HCT116 (cell line): ENCODE measurements around the gene PRR35. TPM values are rescaled to one million over a fixed set of nuclear protein-coding genes. Genes with fewer than 3 reads are reported as not detected.

ENCODE experiments used
- ATAC-seq: fragments of 200-7000 bp; cut with Tn5 transposase; 2 replicates; pipeline ENCODE4 v1.9.1; 2020; ENCODE audit warnings: mild to moderate bottlenecking, moderate library complexity
- BruUV-seq: library from RNA; stranded (reverse); fragments of 400-500 nt; replicated peaks from 2 replicates; lab custom pipeline; 2021; lab: Mats Ljungman, UMichigan
- CTCF ChIA-PET: fragments of 300-600 bp; sonication (Branson Sonifier 250); formaldehyde crosslinking; loops from one replicate; lab custom pipeline; 2021; ENCODE audit warnings: antibody characterized with exemption; lab: Charles Lee
- POLR2A ChIA-PET: fragments of 300-600, 350-600 bp; sonication (Branson Sonifier 250); formaldehyde crosslinking; loops from one replicate; lab custom pipeline; 2021; ENCODE audit warnings: antibody characterized with exemption; lab: Charles Lee
- RAD21 ChIA-PET, 2 experiments: fragments of 300-600 bp; sonication (Branson Sonifier 250); formaldehyde crosslinking; loops; one replicate each; lab custom pipeline; 2023; ENCODE audit warnings: low total read pairs in 2 of 2; ENCODE audit not compliant: uncharacterized antibody in 2 of 2, unreplicated experiment in 2 of 2, low non-redundant PET in 1 of 2; lab: Charles Lee
- DNase-seq: peaks from one replicate; pipeline ENCODE4 v3.0.0-alpha.2; 2010; ENCODE audit warnings: low read depth, low spot score
- H2AFZ ChIP-seq: fragments of 200-600 bp; shearing (Covaris generic), sonication (generic); 2 replicates; pipeline ENCODE4 v1.6.1; 2017; ENCODE audit warnings: low read depth, mixed run types, mixed read lengths, antibody characterized with exemption, low read length; ENCODE audit not compliant: poor library complexity, severe bottlenecking
- H3K27ac ChIP-seq: 2 replicates; pipeline ENCODE4 v1.5.1; 2012; ENCODE audit warnings: low read depth, low read length
- H3K27me3 ChIP-seq: fragments of 200-600 bp; sonication (generic); 2 replicates; pipeline ENCODE4 v1.6.1; 2016; ENCODE audit warnings: mixed run types, low read length, mixed read lengths; ENCODE audit not compliant: insufficient read depth
- H3K36me3 ChIP-seq, 2 experiments: fragments of 200-500 bp in 1 of 2; fragments of 200-600 bp in 1 of 2; sonication (Bioruptor generic) in 1 of 2; sonication (generic) in 1 of 2; 2 replicates each; pipeline versions ENCODE4 v1.5.1 to v1.6.1; 2014 to 2016; ENCODE audit warnings: low read length in 2 of 2, inconsistent platforms in 1 of 2, mixed read lengths in 1 of 2, mixed run types in 1 of 2; ENCODE audit not compliant: insufficient read depth in 2 of 2, control insufficient read depth in 1 of 2
- H3K4me1 ChIP-seq, 2 experiments: fragments of 200-600 bp in 1 of 2; sonication (generic) in 1 of 2; 2 replicates each; pipeline versions ENCODE4 v1.5.1 to v1.6.1; 2012 to 2017; ENCODE audit warnings: low read length in 2 of 2, inconsistent platforms in 1 of 2, mild to moderate bottlenecking in 1 of 2, mixed read lengths in 1 of 2, mixed run types in 1 of 2, moderate library complexity in 1 of 2; ENCODE audit not compliant: insufficient read depth in 2 of 2, control insufficient read depth in 1 of 2
- H3K4me2 ChIP-seq: fragments of 200-600 bp; sonication (generic); 2 replicates; pipeline ENCODE4 v1.6.1; 2017; ENCODE audit warnings: mixed run types, low read length, mixed read lengths
- H3K4me3 ChIP-seq, 2 experiments: fragments of 200-600 bp in 1 of 2; sonication (generic) in 1 of 2; replicated peaks in 1 of 2; 2 replicates each; pipeline ENCODE4 v1.5.1; 2011 to 2016; ENCODE audit warnings: low read length in 2 of 2, control low read depth in 1 of 2, low read depth in 1 of 2, mild to moderate bottlenecking in 1 of 2, mixed read lengths in 1 of 2, mixed run types in 1 of 2
- H3K79me2 ChIP-seq: fragments of 200-600 bp; sonication (generic); 2 replicates; pipeline ENCODE4 v1.6.1; 2017; ENCODE audit warnings: mild to moderate bottlenecking, mixed run types, low read length, moderate library complexity, mixed read lengths; ENCODE audit not compliant: insufficient read depth
- H3K9ac ChIP-seq: fragments of 200-600 bp; sonication (generic); 2 replicates; pipeline ENCODE4 v1.6.1; 2016; ENCODE audit warnings: low read length, mixed read lengths
- H3K9me2 ChIP-seq: fragments of 200-600 bp; sonication (generic), shearing (Covaris generic); 2 replicates; pipeline ENCODE4 v1.6.1; 2017; ENCODE audit warnings: mixed run types, mild to moderate bottlenecking, moderate library complexity; ENCODE audit not compliant: insufficient read depth
- H3K9me3 ChIP-seq, 2 experiments: fragments of 200-500 bp in 1 of 2; fragments of 200-600 bp in 1 of 2; sonication (Bioruptor generic) in 1 of 2; sonication (generic) in 1 of 2; 2 replicates each; pipeline ENCODE4 v1.6.1; 2014 to 2017; ENCODE audit warnings: low read length in 2 of 2, mixed read lengths in 2 of 2, inconsistent platforms in 1 of 2, low read depth in 1 of 2, mild to moderate bottlenecking in 1 of 2, mixed run types in 1 of 2, moderate library complexity in 1 of 2; ENCODE audit not compliant: control insufficient read depth in 1 of 2, insufficient read depth in 1 of 2
- H4K20me1 ChIP-seq: fragments of 200-600 bp; sonication (generic), shearing (Covaris generic); 2 replicates; pipeline ENCODE4 v1.6.1; 2017; ENCODE audit warnings: mixed run types, mild to moderate bottlenecking, moderate library complexity; ENCODE audit not compliant: insufficient read depth
- EGR1 ChIP-seq: IDR thresholded peaks from 2 replicates; pipeline ENCODE4 v1.6.1; 2012; ENCODE audit warnings: low read depth
- EZH2 ChIP-seq: fragments of 200-600 bp; sonication (generic); IDR thresholded peaks from 2 replicates; pipeline ENCODE4 v1.6.1; 2017; ENCODE audit warnings: antibody characterized with exemption, mixed run types
- RAD21 ChIP-seq: IDR thresholded peaks from 2 replicates; pipeline ENCODE4 v1.6.1; 2012; ENCODE audit warnings: low read depth, mild to moderate bottlenecking
- YY1 ChIP-seq: IDR thresholded peaks from 2 replicates; pipeline ENCODE4 v1.6.1; 2011; ENCODE audit warnings: low read length, low read depth, moderate library complexity, mild to moderate bottlenecking; ENCODE audit not compliant: insufficient replicate concordance; ENCODE audit errors: extremely low read depth
- intact Hi-C: fragments of 100-400 bp; cut with micrococcal nuclease; formaldehyde crosslinking; loops from 2 replicates; pipeline ENCODE4 v1.10.0; 2022
- total RNA-seq: library from RNA; stranded (reverse); gene quantifications from one replicate; pipeline ENCODE4 v1.2.1, GENCODE V29; 2021; ENCODE audit not compliant: unreplicated experiment
- TF ChIP-seq, protein P1 (sequence below): IDR thresholded peaks from 2 replicates; pipeline ENCODE4 v1.6.1; 2012; ENCODE audit warnings: low read depth

Gene PRR35
- total RNA-seq, 1 experiment from 2014 or later = not detected

DNA sequence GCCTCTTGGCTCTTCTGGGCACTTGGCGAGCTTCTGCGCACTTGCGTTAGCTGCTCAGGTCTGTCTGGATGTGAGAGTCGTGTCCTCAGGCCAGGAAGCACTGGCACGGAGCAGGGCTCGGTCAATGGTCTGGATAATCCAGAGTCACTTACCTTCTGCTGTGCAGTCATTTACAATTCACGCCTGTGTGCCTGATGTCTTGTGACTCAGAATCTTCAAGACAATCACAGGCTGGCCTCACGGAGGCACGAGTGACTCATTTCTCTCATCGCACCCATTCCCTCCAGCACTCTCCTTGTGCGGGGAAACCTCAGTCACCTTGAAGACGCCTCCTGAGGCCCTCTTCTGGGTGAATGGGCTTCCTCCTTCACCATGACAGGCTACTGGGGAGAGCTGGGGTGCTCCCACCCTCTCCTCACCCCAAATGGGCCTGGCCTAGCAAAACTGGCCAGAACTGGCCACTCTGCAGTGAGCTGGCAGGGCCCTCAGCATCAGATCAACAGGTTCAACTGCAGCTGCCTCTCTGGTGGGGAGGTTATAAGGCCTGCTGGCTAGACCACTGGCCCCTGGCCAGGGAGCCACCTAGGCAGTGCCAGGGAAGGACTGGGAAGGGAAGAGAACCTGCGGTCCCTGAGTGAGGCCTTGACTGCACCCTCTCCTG, 34.5 kb upstream of the PRR35 start (continued):
- TF ChIP-seq YY1 = no peak
- TF ChIP-seq, all 23 proteins: peak for 7

DNA sequence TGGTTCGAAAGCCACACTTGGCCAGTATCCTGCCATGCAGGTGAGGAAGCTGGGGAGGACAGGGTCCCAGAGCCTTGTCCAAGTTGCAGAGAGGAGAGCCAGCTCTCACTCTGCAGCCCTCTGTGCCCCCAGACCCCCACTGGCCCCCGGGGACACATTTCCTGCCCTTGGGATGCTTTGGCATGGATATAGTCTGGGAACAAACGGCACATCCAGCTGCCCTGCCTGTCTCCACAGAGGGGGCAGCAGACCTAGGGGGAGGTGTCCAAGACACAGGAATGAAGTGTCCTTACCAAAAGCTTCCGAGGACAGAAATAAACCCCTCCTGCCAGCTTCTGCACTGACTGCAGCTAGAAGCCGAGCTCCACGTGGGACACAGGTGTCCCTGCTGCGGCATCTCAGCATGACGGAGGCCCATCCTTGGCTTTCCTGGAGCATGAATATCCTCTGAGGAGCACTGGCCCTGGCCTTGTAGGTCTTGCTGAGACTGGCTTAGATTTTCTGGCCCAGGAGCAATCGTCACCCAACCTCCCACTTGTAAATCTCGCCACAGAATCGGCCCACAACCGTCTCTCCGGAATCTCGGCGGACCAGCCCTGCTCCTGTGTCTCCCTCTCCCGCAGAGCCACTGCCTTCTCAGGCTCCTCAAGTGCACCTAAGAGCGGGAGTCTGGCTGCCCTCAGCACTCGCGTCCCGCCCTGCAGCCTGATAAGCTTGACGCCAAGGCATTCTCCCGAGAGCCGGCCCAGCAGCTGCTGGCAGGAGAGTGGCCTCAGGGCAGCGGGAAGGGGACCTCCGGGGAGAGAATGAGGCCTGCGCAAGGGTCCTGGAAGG, 33.8 kb upstream of the PRR35 start:
- no peak for DNase-seq
- Histone ChIP-seq H3K4me1 (peaks cover 14 to 32% of the 10 kb centered on the region in 2 experiments), H3K27ac (peak overlapping the region; percentile 91), H3K9me2 (no peaks in the 10 kb centered on the region), H3K4me2 (peak overlapping the region; percentile 81), H3K9me3 (no peaks in the 10 kb centered on the region), H3K27me3 (no peaks in the 10 kb centered on the region), H2AFZ (no peak overlapping the region), H3K79me2 (peaks cover 47% of the 10 kb centered on the region), H4K20me1 (no peaks in the 10 kb centered on the region), H3K36me3 (peaks cover 0 to 6% of the 10 kb centered on the region in 2 experiments; a peak in 1 of 4 replicates), H3K9ac (peak overlapping the region; percentile 90), H3K4me3 (peak overlapping the region; percentile 67 to 69)
- ATAC-seq = peak; percentile 1; the same call in 1 of the 2 replicates
- BruUV-seq = TSS peak; percentile 60
- ChIA-PET CTCF (no interaction called here), RAD21 (no interaction called here), POLR2A (no interaction called here)
- TF ChIP-seq RAD21 = no peak
- TF ChIP-seq, protein P1, sequence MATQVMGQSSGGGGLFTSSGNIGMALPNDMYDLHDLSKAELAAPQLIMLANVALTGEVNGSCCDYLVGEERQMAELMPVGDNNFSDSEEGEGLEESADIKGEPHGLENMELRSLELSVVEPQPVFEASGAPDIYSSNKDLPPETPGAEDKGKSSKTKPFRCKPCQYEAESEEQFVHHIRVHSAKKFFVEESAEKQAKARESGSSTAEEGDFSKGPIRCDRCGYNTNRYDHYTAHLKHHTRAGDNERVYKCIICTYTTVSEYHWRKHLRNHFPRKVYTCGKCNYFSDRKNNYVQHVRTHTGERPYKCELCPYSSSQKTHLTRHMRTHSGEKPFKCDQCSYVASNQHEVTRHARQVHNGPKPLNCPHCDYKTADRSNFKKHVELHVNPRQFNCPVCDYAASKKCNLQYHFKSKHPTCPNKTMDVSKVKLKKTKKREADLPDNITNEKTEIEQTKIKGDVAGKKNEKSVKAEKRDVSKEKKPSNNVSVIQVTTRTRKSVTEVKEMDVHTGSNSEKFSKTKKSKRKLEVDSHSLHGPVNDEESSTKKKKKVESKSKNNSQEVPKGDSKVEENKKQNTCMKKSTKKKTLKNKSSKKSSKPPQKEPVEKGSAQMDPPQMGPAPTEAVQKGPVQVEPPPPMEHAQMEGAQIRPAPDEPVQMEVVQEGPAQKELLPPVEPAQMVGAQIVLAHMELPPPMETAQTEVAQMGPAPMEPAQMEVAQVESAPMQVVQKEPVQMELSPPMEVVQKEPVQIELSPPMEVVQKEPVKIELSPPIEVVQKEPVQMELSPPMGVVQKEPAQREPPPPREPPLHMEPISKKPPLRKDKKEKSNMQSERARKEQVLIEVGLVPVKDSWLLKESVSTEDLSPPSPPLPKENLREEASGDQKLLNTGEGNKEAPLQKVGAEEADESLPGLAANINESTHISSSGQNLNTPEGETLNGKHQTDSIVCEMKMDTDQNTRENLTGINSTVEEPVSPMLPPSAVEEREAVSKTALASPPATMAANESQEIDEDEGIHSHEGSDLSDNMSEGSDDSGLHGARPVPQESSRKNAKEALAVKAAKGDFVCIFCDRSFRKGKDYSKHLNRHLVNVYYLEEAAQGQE = no peak
- TF ChIP-seq EZH2 = no peak
- no peak for TF ChIP-seq EGR1
- intact Hi-C loops = no loop called here
